Measurements from ENCODE around the gene CCDC117. TPM values are rescaled to one million over a fixed set of nuclear protein-coding genes. Genes with fewer than 3 reads are reported as not detected.
A peak's percentile ranks its signal among the peaks of the same experiment; 100 is the strongest.

Gene CCDC117
- total RNA-seq (10 to 100 TPM; 11.7 to 28.6 (median 16.2) TPM), polyA plus RNA-seq (10 to 100 TPM in 2 of 3 donors, 1 to 10 TPM in 1; 7.1 to 15.1 (median 10.1) TPM)
- long read RNA-seq, donor 1, partial matches to known transcripts, result 0 of 2 reads
- long read RNA-seq, donor 1, other reads (novel, unspliced or antisense), result 0 of 2 reads
- long read RNA-seq, donor 2, transcript CCDC117-201 (5 exons, 3,985 nt), result major isoform, 5 of 6 reads
- long read RNA-seq, donor 2, partial matches to known transcripts, result 0 of 6 reads
- long read RNA-seq, donor 2, other reads (novel, unspliced or antisense), result 0 of 6 reads
- long read RNA-seq, donor 3, transcript CCDC117-201 (5 exons, 3,985 nt), result major isoform, 8 of 8 reads
- long read RNA-seq, donor 3, partial matches to known transcripts, result 0 of 8 reads
- long read RNA-seq, donor 3, other reads (novel, unspliced or antisense), result 0 of 8 reads
- long read RNA-seq, donor 4, partial matches to known transcripts, result 0 of 1 reads
- long read RNA-seq, donor 4, other reads (novel, unspliced or antisense), result 0 of 1 reads
- long read RNA-seq, donor 5, transcript CCDC117-201 (5 exons, 3,985 nt), result major isoform, 5 of 6 reads
- long read RNA-seq, donor 5, partial matches to known transcripts, result 0 of 6 reads
- long read RNA-seq, donor 5, other reads (novel, unspliced or antisense), result 0 of 6 reads
- long read RNA-seq, donor 6, transcript CCDC117-201 (5 exons, 3,985 nt), result major isoform, 8 of 87 reads
- long read RNA-seq, donor 6, partial matches to known transcripts, result 77 of 87 reads
- long read RNA-seq, donor 6, other reads (novel, unspliced or antisense), result 0 of 87 reads
- long read RNA-seq, donor 7, transcript CCDC117-201 (5 exons, 3,985 nt), result major isoform, 5 of 5 reads
- long read RNA-seq, donor 7, partial matches to known transcripts, result 0 of 5 reads
- long read RNA-seq, donor 7, other reads (novel, unspliced or antisense), result 0 of 5 reads
- long read RNA-seq, donor 8, transcript CCDC117-201 (5 exons, 3,985 nt), result major isoform, 10 of 10 reads
- long read RNA-seq, donor 8, partial matches to known transcripts, result 0 of 10 reads
- long read RNA-seq, donor 8, other reads (novel, unspliced or antisense), result 0 of 10 reads
- long read RNA-seq, donor 9, partial matches to known transcripts, result 0 of 3 reads
- long read RNA-seq, donor 9, other reads (novel, unspliced or antisense), result 0 of 3 reads
- long read RNA-seq, donor 10, partial matches to known transcripts, result 5 of 55 reads
- long read RNA-seq, donor 10, other reads (novel, unspliced or antisense), result 50 of 55 reads

GRCh38 chr22:28772633-28773460 is at the start of gene CCDC117:
TSS of gene CCDC117 (plus strand) at chr22:28772695. CDS start at chr22:28772850, 155 bp downstream.
- peak within 1 kb of the TSS; percentile 73 to 93 (median 79) for H3K4me3 ChIP-seq
- H3K27me3 ChIP-seq, result no peaks in the 10 kb centered on the region
- 0 to 1% (median 0%) methylated on average over 17 to 92 of the region's 92 CpGs for WGBS, 5 donors
- TF ChIP-seq POLR2A (IDR thresholded peaks at IDR 0.05) (no peak), POLR2AphosphoS5 (IDR thresholded peaks at IDR 0.05) (peak; percentile 90 to 95 (median 94)), EP300 (IDR thresholded peaks at IDR 0.05) (no peak), CTCF (IDR thresholded peaks at IDR 0.05) (peak in 1 of 7 experiments; percentile 35)
- DNase-seq, result peak; percentile 94 to 99
- H3K9me3 ChIP-seq, result no peaks in the 10 kb centered on the region
- peak within 1 kb of the TSS; percentile 96 to 100 (median 98) for H3K27ac ChIP-seq
- intact Hi-C loops (cut with DNase I; ENCODE audit: low total_unique reads), result no loop called here
- H3K36me3 ChIP-seq, result peaks cover 0 to 34% (median 30%) of the 10 kb centered on the region in 4 donors
- peaks cover 0 to 55% (median 38%) of the 10 kb centered on the region in 4 donors for H3K4me1 ChIP-seq

GRCh38 chr22:28728002-28728401 is 44.5 kb upstream of the CCDC117 start:
- Histone ChIP-seq H3K9me3 (no peaks in the 10 kb centered on the region), H3K36me3 (peaks cover 0 to 21% (median 13%) of the 10 kb centered on the region in 4 donors), H3K4me1 (no peaks in the 10 kb centered on the region), H3K27ac (no peak overlapping the region), H3K27me3 (no peaks in the 10 kb centered on the region), H3K4me3 (no peak overlapping the region)
- TF ChIP-seq EP300 (IDR thresholded peaks at IDR 0.05), result no peak
- no peak for TF ChIP-seq CTCF (IDR thresholded peaks at IDR 0.05)
- TF ChIP-seq POLR2AphosphoS5 (IDR thresholded peaks at IDR 0.05), result no peak
- TF ChIP-seq POLR2A (IDR thresholded peaks at IDR 0.05), result no peak
- intact Hi-C loops (cut with DNase I; ENCODE audit: low total_unique reads), result no loop called here
- DNase-seq, result no peak
- 88 to 96% (median 92%) methylated on average over 1 of the region's 1 CpG for WGBS, 5 donors

GRCh38 chr22:28728621-28729313 is 43.7 kb upstream of the CCDC117 start:
- H3K4me1 ChIP-seq, result no peaks in the 10 kb centered on the region
- peaks cover 0 to 18% (median 11%) of the 10 kb centered on the region in 4 donors for H3K36me3 ChIP-seq
- H3K4me3 ChIP-seq, result no peak overlapping the region
- 93 to 99% (median 95%) methylated on average over 10 of the region's 10 CpGs for WGBS, 5 donors
- no peaks in the 10 kb centered on the region for H3K27me3 ChIP-seq
- intact Hi-C loops (cut with DNase I; ENCODE audit: low total_unique reads), result no loop called here
- no peaks in the 10 kb centered on the region for H3K9me3 ChIP-seq
- no peak for DNase-seq
- TF ChIP-seq CTCF (IDR thresholded peaks at IDR 0.05) (no peak), POLR2AphosphoS5 (IDR thresholded peaks at IDR 0.05) (no peak), POLR2A (IDR thresholded peaks at IDR 0.05) (no peak), EP300 (IDR thresholded peaks at IDR 0.05) (no peak)
- H3K27ac ChIP-seq, result no peak overlapping the region
